IMR-90 (cell line): ENCODE data around the gene ANKRD31. TPM values are rescaled to one million over a fixed set of nuclear protein-coding genes. Genes with fewer than 3 reads are reported as not detected.

Experiments used
- ATAC-seq: fragments of 200-7000 bp; cut with Tn5 transposase; 2 replicates; pipeline ENCODE4 v1.9.1; 2020; ENCODE audit warnings: low read depth, mild to moderate bottlenecking, moderate library complexity
- BruUV-seq: library from RNA; stranded (reverse); fragments of 400-500 nt; replicated peaks from 2 replicates; lab custom pipeline; 2021; lab: Mats Ljungman, UMichigan
- CTCF ChIA-PET: fragments of 300-600 bp; formaldehyde crosslinking; extraction: SDS; loops from one replicate; lab custom pipeline; 2021; ENCODE audit warnings: antibody characterized with exemption; lab: Yijun Ruan, JAX
- POLR2A ChIA-PET: fragments of 300-600 bp; sonication (Branson Sonifier 250); formaldehyde crosslinking; loops from one replicate; lab custom pipeline; 2022; ENCODE audit warnings: antibody characterized with exemption; ENCODE audit not compliant: unreplicated experiment; lab: Charles Lee
- DNase-seq: peaks from one replicate; pipeline ENCODE4 v3.0.0; 2013
- H2AFZ ChIP-seq: replicated peaks from 2 replicates; pipeline ENCODE3; 2013; ENCODE audit warnings: low read length, mild to moderate bottlenecking; ENCODE audit not compliant: poor library complexity
- H2AK5ac ChIP-seq: 2 replicates; pipeline ENCODE4 v1.6.1; 2013; ENCODE audit warnings: low read depth, low read length, inconsistent platforms
- H2AK9ac ChIP-seq: replicated peaks from 2 replicates; pipeline ENCODE3; 2013; ENCODE audit warnings: mild to moderate bottlenecking, low read depth, low read length, moderate library complexity; ENCODE audit not compliant: poor library complexity
- H2BK120ac ChIP-seq: 2 replicates; pipeline ENCODE4 v1.6.1; 2013; ENCODE audit warnings: low read depth, low read length, inconsistent platforms
- H2BK15ac ChIP-seq: 3 replicates; pipeline ENCODE4 v1.6.1; 2013; ENCODE audit warnings: low read depth, low read length, inconsistent platforms
- H2BK20ac ChIP-seq: 2 replicates; pipeline ENCODE4 v1.6.1; 2013; ENCODE audit warnings: low read depth, mild to moderate bottlenecking, inconsistent platforms, low read length, moderate library complexity
- H2BK5ac ChIP-seq: 2 replicates; pipeline ENCODE4 v1.6.1; 2013; ENCODE audit warnings: mild to moderate bottlenecking, low read depth, low read length, inconsistent platforms; ENCODE audit not compliant: poor library complexity, severe bottlenecking
- H3K14ac ChIP-seq: replicated peaks from 2 replicates; pipeline ENCODE4 v1.6.1; 2013; ENCODE audit warnings: low read depth, low read length, inconsistent platforms
- H3K18ac ChIP-seq: 2 replicates; pipeline ENCODE4 v1.6.1; 2013; ENCODE audit warnings: low read depth, low read length, control low read depth
- H3K23ac ChIP-seq: 2 replicates; pipeline ENCODE4 v1.6.1; 2013; ENCODE audit warnings: low read depth, low read length, inconsistent platforms
- H3K27ac ChIP-seq: 2 replicates; pipeline ENCODE4 v1.5.1; 2013; ENCODE audit warnings: mild to moderate bottlenecking, control low read depth, low read length; ENCODE audit not compliant: insufficient read depth
- H3K27me3 ChIP-seq: 2 replicates; pipeline ENCODE4 v1.6.1; 2013; ENCODE audit warnings: low read length; ENCODE audit not compliant: control insufficient read depth, insufficient read depth
- H3K36me3 ChIP-seq: 2 replicates; pipeline ENCODE4 v1.6.1; 2013; ENCODE audit warnings: low read length, mixed read lengths; ENCODE audit not compliant: control insufficient read depth, insufficient read depth
- H3K4ac ChIP-seq: 2 replicates; pipeline ENCODE4 v1.6.1; 2013; ENCODE audit warnings: low read depth, low read length, inconsistent platforms
- H3K4me1 ChIP-seq: 2 replicates; pipeline ENCODE4 v1.6.1; 2013; ENCODE audit warnings: low read length, mixed read lengths; ENCODE audit not compliant: control insufficient read depth, insufficient read depth
- H3K4me2 ChIP-seq: 2 replicates; pipeline ENCODE4 v1.6.1; 2013; ENCODE audit warnings: low read depth, mild to moderate bottlenecking, control low read depth, low read length, moderate library complexity
- H3K4me3 ChIP-seq: 2 replicates; pipeline ENCODE4 v1.5.1; 2013; ENCODE audit warnings: low read depth, mild to moderate bottlenecking, control low read depth, low read length, moderate library complexity; ENCODE audit not compliant: insufficient read depth
- H3K56ac ChIP-seq: 2 replicates; pipeline ENCODE4 v1.6.1; 2013; ENCODE audit warnings: low read length, inconsistent platforms; ENCODE audit not compliant: insufficient read depth; ENCODE audit errors: extremely low read depth
- H3K79me1 ChIP-seq, 2 experiments: 2 replicates each; pipeline ENCODE4 v1.6.1; 2013; ENCODE audit warnings: low read length in 2 of 2, inconsistent platforms in 1 of 2, low read depth in 1 of 2
- H3K9ac ChIP-seq: 2 replicates; pipeline ENCODE4 v1.6.1; 2013; ENCODE audit warnings: low read depth, low read length, control low read depth
- H3K9me1 ChIP-seq: 2 replicates; pipeline ENCODE4 v1.6.1; 2013; ENCODE audit warnings: low read length, inconsistent platforms; ENCODE audit not compliant: insufficient read depth
- H3K9me3 ChIP-seq: 2 replicates; pipeline ENCODE4 v1.6.1; 2013; ENCODE audit warnings: low read length; ENCODE audit not compliant: control insufficient read depth, insufficient read depth
- H4K20me1 ChIP-seq: 2 replicates; pipeline ENCODE4 v1.6.1; 2013; ENCODE audit warnings: low read length, inconsistent platforms; ENCODE audit not compliant: insufficient read depth
- H4K5ac ChIP-seq: 2 replicates; pipeline ENCODE4 v1.6.1; 2013; ENCODE audit warnings: mild to moderate bottlenecking, low read depth, low read length, control low read depth
- H4K8ac ChIP-seq, 2 experiments: 2 replicates each; pipeline ENCODE4 v1.6.1; 2013; ENCODE audit warnings: low read depth in 2 of 2, low read length in 2 of 2, control low read depth in 1 of 2, inconsistent platforms in 1 of 2
- H4K91ac ChIP-seq: 2 replicates; pipeline ENCODE4 v1.6.1; 2013; ENCODE audit warnings: low read depth, low read length, inconsistent platforms; ENCODE audit not compliant: insufficient read depth
- CEBPB ChIP-seq: IDR thresholded peaks from 2 replicates; pipeline ENCODE4 v1.6.1; 2012; ENCODE audit warnings: low read depth, low read length, improper control_type of control experiment
- MAFK ChIP-seq: IDR thresholded peaks from 2 replicates; pipeline ENCODE4 v1.6.1; 2012; ENCODE audit warnings: low read depth, low read length, improper control_type of control experiment
- POLR2A ChIP-seq: IDR thresholded peaks from 2 replicates; pipeline ENCODE4 v1.6.1; 2012; ENCODE audit warnings: mild to moderate bottlenecking, low read depth, low read length
- WGBS, 2 experiments: methylation state at CpG; one replicate each; pipeline versions ENCODE4 v1.1.5 to v1.1.7; 2013; ENCODE audit warnings: missing lambda C conversion rate in 2 of 2; ENCODE audit not compliant: insufficient read length in 1 of 2; ENCODE audit errors: extremely low coverage in 2 of 2; 5-methylcytosine and 5-hydroxymethylcytosine counted together
- dilution Hi-C: fragments of 300-500 bp; cut with HindIII; formaldehyde crosslinking; loops from one replicate; pipeline ENCODE4 v1.14.3; 2018; ENCODE audit warnings: low sequenced_read_pairs; ENCODE audit not compliant: unreplicated experiment
- in situ Hi-C: fragments of 300-500 bp; cut with MboI; formaldehyde crosslinking; loops from 3 replicates; pipeline ENCODE4 v1.14.3; 2019; ENCODE audit warnings: low sequenced_read_pairs, inconsistent platforms, mixed read lengths
- intact Hi-C: fragments of 100-400 bp; cut with micrococcal nuclease; formaldehyde crosslinking; loops from 2 replicates; pipeline ENCODE4 v1.10.0; 2022
- polyA plus RNA-seq, 3 experiments: library from polyadenylated mRNA; depleted of rRNA; stranded (reverse); fragments of >200 nt; gene quantifications; 2 replicates each; pipeline ENCODE4 v1.2.3, GENCODE V29; 2012; ENCODE audit warnings: low replicate concordance in 1 of 3
- total RNA-seq: library from RNA; depleted of rRNA; stranded (reverse); fragments of >200 nt; gene quantifications from 2 replicates; pipeline ENCODE4 v1.2.3, GENCODE V29; 2012

ANKRD31 gene
- total and polyA plus RNA-seq, 2 of the 4 experiments (the other 2 are of a cell fraction) = under 0.01 to 0.02 TPM

DNA sequence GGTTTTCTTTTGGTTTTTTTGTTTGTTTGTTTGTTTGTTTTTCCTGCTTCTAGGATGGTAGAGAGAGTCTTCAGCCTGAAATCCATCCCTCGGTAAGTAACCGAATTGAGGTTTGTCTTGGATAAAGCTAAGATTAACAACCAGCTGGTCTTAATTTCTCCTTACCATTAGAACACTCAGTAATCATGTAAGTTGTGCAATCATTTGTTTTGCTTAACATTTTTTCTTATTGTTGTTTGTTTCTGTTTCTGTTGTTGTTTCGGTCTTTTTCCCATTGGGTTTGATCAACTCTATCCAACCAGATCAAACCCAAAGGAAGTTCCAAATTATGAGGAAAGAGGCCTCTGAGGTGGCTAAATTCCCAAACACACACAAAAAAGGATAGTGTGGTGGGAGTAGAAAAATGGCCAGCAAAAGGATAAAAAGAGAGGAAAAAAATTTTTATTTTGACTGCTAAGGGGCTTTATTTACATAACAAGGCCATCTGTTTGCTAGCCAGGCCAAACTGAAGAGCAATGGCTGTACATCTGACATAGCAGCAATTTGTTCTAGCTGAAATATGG is 49.6 kb upstream of the ANKRD31 start:
- no peaks in the 10 kb centered on the region for H4K20me1 ChIP-seq
- H3K4me3 ChIP-seq = no peak overlapping the region
- ATAC-seq = no peak
- H2AFZ ChIP-seq = no peak overlapping the region
- H2BK5ac ChIP-seq = no peak overlapping the region
- H4K5ac ChIP-seq = no peak overlapping the region
- ChIA-PET CTCF (interaction anchor here (0.8 kb wide), 1 partner anchor 11 kb away, joined by 4 read pairs; no protein-coding TSS in a partner anchor), POLR2A (no interaction called here)
- H4K8ac ChIP-seq = no peak overlapping the region
- BruUV-seq = no TSS peak
- H3K4me2 ChIP-seq = no peak overlapping the region
- H3K18ac ChIP-seq = no peak overlapping the region
- H3K23ac ChIP-seq = no peak overlapping the region
- no peaks in the 10 kb centered on the region for H3K9me3 ChIP-seq
- H3K36me3 ChIP-seq = no peaks in the 10 kb centered on the region
- H2BK15ac ChIP-seq = no peak overlapping the region
- H2AK5ac ChIP-seq = no peak overlapping the region
- no peak overlapping the region for H3K4ac ChIP-seq
- H3K14ac ChIP-seq = no peak overlapping the region
- no peak overlapping the region for H2AK9ac ChIP-seq
- no peak overlapping the region for H3K9ac ChIP-seq
- TF ChIP-seq CEBPB (peak; percentile 58), MAFK (no peak), POLR2A (no peak)
- no peak overlapping the region for H2BK20ac ChIP-seq
- H3K9me1 ChIP-seq = no peaks in the 10 kb centered on the region
- H3K79me1 ChIP-seq = no peaks in the 10 kb centered on the region
- in situ Hi-C loops = no loop called here
- H3K4me1 ChIP-seq = no peaks in the 10 kb centered on the region
- H4K91ac ChIP-seq = no peak overlapping the region
- no CpG with 5 or more reads among the region's 3 CpGs for WGBS, 2 experiments
- H2BK120ac ChIP-seq = no peak overlapping the region
- intact Hi-C loops = no loop called here
- dilution Hi-C loops = no loop called here
- no peaks in the 10 kb centered on the region; the same call in 1 of the 2 replicates for H3K27me3 ChIP-seq
- no peak for DNase-seq
- no peak overlapping the region for H3K56ac ChIP-seq
- H3K27ac ChIP-seq = no peak overlapping the region
